Measurements from ENCODE around the gene SARS1. TPM values are rescaled to one million over a fixed set of nuclear protein-coding genes. Genes with fewer than 3 reads are reported as not detected.
A peak's percentile ranks its signal among the peaks of the same experiment; 100 is the strongest.

SARS1 gene
- polyA plus RNA-seq, 1 experiment, result 301 TPM

GRCh38 chr1:109274533-109275476 is 61.1 kb downstream of the SARS1 start:
- Histone ChIP-seq H3K9me3 (ENCODE audit: control insufficient read depth, insufficient read depth, low read length) (no peaks in the 10 kb centered on the region), H3K27me3 (ENCODE audit: control insufficient read depth, insufficient read depth, low read length) (no peaks in the 10 kb centered on the region), H3K4me3 (ENCODE audit: low read depth, low read length) (no peak overlapping the region), H3K27ac (ENCODE audit: low read depth, low read length) (peak overlapping the region; percentile 39)
- ChIA-PET POLR2A (no interaction called here), CTCF (interaction anchor here (0.7 to 5.3 kb wide), 2 partner anchors 125 to 271 kb away, joined by 3 to 119 read pairs; partner anchors contain the start of gene SORT1)
- TF ChIP-seq CTCF (IDR thresholded peaks at IDR 0.05; ENCODE audit: low read depth, low read length), result no peak
- no peak for DNase-seq (ENCODE audit: low read depth, low spot score)

DNA sequence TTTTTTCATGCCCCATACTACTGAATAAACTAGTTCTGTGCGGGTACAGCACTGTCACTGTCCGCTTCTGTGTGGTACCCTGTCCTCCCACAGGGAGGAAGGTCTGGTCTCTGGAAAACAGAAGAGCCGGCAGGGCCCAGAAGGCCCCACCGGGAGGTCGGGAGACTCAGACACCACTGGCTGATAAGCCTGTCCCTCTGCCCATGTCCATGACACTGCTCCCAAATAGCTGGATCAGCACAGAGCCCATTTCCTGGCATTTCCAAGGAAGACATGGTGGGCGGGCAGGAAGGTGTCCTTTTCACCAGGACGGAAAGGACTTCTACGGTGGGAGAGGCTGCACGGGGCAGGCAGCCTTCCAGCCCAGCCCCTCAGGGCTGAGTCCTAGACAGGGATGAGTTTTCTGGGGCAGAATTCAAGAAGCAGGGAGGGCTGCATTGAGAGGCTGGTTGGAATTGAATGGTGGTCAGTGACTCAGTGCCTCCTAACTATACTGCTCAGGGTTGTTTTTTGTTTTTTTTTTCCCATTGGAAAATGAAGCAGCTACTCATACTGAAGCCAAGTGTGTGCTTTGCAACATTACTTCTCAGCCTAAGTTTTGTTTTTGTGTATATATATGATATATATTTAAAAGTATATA is 62.1 kb downstream of the SARS1 start:
- no peaks in the 10 kb centered on the region for H3K27me3 ChIP-seq (ENCODE audit: control insufficient read depth, insufficient read depth, low read length)
- no peak for DNase-seq (ENCODE audit: low read depth, low spot score)
- no peak overlapping the region for H3K4me3 ChIP-seq (ENCODE audit: low read depth, low read length)
- no peak for TF ChIP-seq CTCF (IDR thresholded peaks at IDR 0.05; ENCODE audit: low read depth, low read length)
- no peaks in the 10 kb centered on the region for H3K9me3 ChIP-seq (ENCODE audit: control insufficient read depth, insufficient read depth, low read length)
- POLR2A ChIA-PET, result interaction anchor here (0.6 to 1.2 kb wide), 3 partner anchors 32 to 122 kb away, joined by 3 read pairs; partner anchors contain the start of gene SORT1
- CTCF ChIA-PET, result interaction anchor here (1.1 to 5.3 kb wide), 6 partner anchors 12 to 257 kb away, joined by 5 to 119 read pairs (median 17); partner anchors contain the start of gene SORT1
- H3K27ac ChIP-seq (ENCODE audit: low read depth, low read length), result no peak overlapping the region

DNA sequence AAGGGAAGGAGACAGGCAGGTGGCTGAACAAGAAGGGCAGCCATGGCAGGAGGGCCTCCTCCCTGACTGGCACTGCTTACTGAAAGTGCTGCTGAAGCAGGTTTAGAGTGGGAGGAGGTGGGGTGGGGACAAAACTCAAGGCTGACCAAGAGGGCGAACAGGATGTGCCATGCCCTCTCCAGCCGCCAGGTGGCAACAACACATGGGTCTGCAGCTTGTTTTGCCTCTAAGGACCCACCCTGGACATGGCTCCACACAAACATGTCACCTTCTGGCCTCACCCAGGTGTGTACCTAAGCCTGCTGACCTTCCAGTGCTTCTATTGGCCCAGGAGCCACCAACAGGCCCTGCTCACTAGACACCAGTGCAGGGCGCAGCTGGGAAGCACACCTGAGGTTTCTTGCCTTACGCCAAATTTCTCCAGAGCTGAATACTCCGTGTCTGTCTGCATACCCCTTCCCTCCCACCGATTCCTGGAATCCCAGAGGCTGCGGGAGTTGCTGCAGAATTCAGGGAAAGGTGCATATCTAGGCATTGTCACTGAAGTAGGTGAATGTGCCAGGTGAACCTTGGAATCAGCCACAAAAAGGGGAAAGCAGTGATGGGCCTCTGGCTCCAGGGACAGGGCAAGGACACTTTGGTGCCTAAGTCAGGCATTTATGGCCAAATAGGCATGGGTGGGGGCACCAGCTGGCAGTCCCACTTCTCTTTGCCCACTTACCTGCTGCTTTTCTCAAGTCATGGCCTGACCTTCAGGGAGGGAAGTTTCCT is 63.9 kb downstream of the SARS1 start:
- no peaks in the 10 kb centered on the region for H3K9me3 ChIP-seq (ENCODE audit: control insufficient read depth, insufficient read depth, low read length)
- H3K27ac ChIP-seq (ENCODE audit: low read depth, low read length), result peak overlapping the region; percentile 31
- no peaks in the 10 kb centered on the region for H3K27me3 ChIP-seq (ENCODE audit: control insufficient read depth, insufficient read depth, low read length)
- ChIA-PET CTCF (interaction anchor here (0.5 to 5.3 kb wide), 25 partner anchors 11 to 255 kb away, joined by 3 to 119 read pairs (median 4); partner anchors contain the start of genes CYB561D1, PSMA5 and SORT1), POLR2A (interaction anchor here (0.6 to 1.0 kb wide), 2 partner anchors 94 to 121 kb away, joined by 3 to 4 read pairs; no protein-coding TSS in a partner anchor)
- DNase-seq (ENCODE audit: low read depth, low spot score), result no peak
- H3K4me3 ChIP-seq (ENCODE audit: low read depth, low read length), result no peak overlapping the region
- peak; percentile 89 for TF ChIP-seq CTCF (IDR thresholded peaks at IDR 0.05; ENCODE audit: low read depth, low read length)

- CTCF ChIA-PET, result interaction anchor here (1.2 to 5.3 kb wide), 3 partner anchors 16 to 252 kb away, joined by 3 to 119 read pairs (median 5); partner anchors contain the start of gene SORT1
- POLR2A ChIA-PET, result no interaction called here
Measured at GRCh38 chr1:109279615-109280278, 66.0 kb downstream of the SARS1 start.

More at GRCh38 chr1:109279615-109280278, 66.0 kb downstream of the SARS1 start:
- no peak overlapping the region for H3K4me3 ChIP-seq (ENCODE audit: low read depth, low read length)
- no peaks in the 10 kb centered on the region for H3K9me3 ChIP-seq (ENCODE audit: control insufficient read depth, insufficient read depth, low read length)
- no peak overlapping the region for H3K27ac ChIP-seq (ENCODE audit: low read depth, low read length)
- no peak for TF ChIP-seq CTCF (IDR thresholded peaks at IDR 0.05; ENCODE audit: low read depth, low read length)
- DNase-seq (ENCODE audit: low read depth, low spot score), result no peak
- no peaks in the 10 kb centered on the region for H3K27me3 ChIP-seq (ENCODE audit: control insufficient read depth, insufficient read depth, low read length)
